RPMI7951 (cell line): Measurements from ENCODE around the gene SPRED1. TPM values are rescaled to one million over a fixed set of nuclear protein-coding genes. Genes with fewer than 3 reads are reported as not detected.

Experiments used
- DNase-seq: peaks from one replicate; pipeline ENCODE4 v3.0.0-alpha.2; 2012; ENCODE audit warnings: low read depth
- total RNA-seq: library from RNA; depleted of rRNA; stranded (reverse); fragments of >200 nt; shearing (Covaris generic); gene quantifications from 2 replicates; pipeline ENCODE4 v1.2.3, GENCODE V29; 2014; rRNA removed

SPRED1 gene
- total RNA-seq: 57.7 and 67.6 TPM in 2 replicates

GRCh38 chr15:38252481-38253350 lies at the start of gene SPRED1:
SPRED1 (plus strand) TSS chr15:38252836; CDS start chr15:38253186, 350 bp downstream.
- DNase-seq: peak; percentile 71

- no peak for DNase-seq
These were observed 46.9 kb upstream of the SPRED1 start for GRCh38 chr15:38205526-38206272.

- peak; percentile 80 for DNase-seq
These were observed 45.0 kb upstream of the SPRED1 start for GRCh38 chr15:38207621-38208020.

- DNase-seq: no peak
These were observed 44.4 kb upstream of the SPRED1 start for GRCh38 chr15:38208206-38208605.

GRCh38 chr15:38208779-38209178 lies 43.9 kb upstream of the SPRED1 start:
- no peak for DNase-seq

- DNase-seq: no peak
These were observed 41.4 kb upstream of the SPRED1 start for GRCh38 chr15:38211249-38211648.

- DNase-seq: no peak
These were observed 40.8 kb upstream of the SPRED1 start for GRCh38 chr15:38211811-38212210.

- DNase-seq: no peak
These were observed 39.8 kb upstream of the SPRED1 start for GRCh38 chr15:38212729-38213351.

- no peak for DNase-seq
These were observed 39.3 kb upstream of the SPRED1 start for GRCh38 chr15:38213356-38213755.

- DNase-seq: no peak
These were observed 36.9 kb upstream of the SPRED1 start for GRCh38 chr15:38215707-38216106.

- DNase-seq: peak; percentile 37
These were observed 35.9 kb upstream of the SPRED1 start for GRCh38 chr15:38216763-38217162.

- DNase-seq: peak; percentile 94
These were observed 35.4 kb upstream of the SPRED1 start for GRCh38 chr15:38217191-38217595.

GRCh38 chr15:38217788-38218609 lies 34.6 kb upstream of the SPRED1 start:
- DNase-seq: peak; percentile 35

- DNase-seq: no peak
These were observed 31.9 kb upstream of the SPRED1 start for GRCh38 chr15:38220606-38221273.

- DNase-seq: no peak
These were observed 28.1 kb upstream of the SPRED1 start for GRCh38 chr15:38224486-38224885.

GRCh38 chr15:38225381-38225780 lies 27.3 kb upstream of the SPRED1 start:
- no peak for DNase-seq

- peak; percentile 94 for DNase-seq
These were observed 25.9 kb upstream of the SPRED1 start for GRCh38 chr15:38226608-38227266.

- no peak for DNase-seq
These were observed 24.7 kb upstream of the SPRED1 start for GRCh38 chr15:38227941-38228340.

- DNase-seq: no peak
These were observed 24.0 kb upstream of the SPRED1 start for GRCh38 chr15:38228618-38229017.

GRCh38 chr15:38229705-38230310 lies 22.8 kb upstream of the SPRED1 start:
- DNase-seq: no peak
